NCI-H2196 (cell line): ENCODE results near the gene IRF2.

Source experiments
- DNase-seq: peaks from one replicate; lab custom pipeline; 2025; ENCODE audit not compliant: unreplicated experiment; lab: John Stamatoyannopoulos, UW

Gene IRF2

DNA sequence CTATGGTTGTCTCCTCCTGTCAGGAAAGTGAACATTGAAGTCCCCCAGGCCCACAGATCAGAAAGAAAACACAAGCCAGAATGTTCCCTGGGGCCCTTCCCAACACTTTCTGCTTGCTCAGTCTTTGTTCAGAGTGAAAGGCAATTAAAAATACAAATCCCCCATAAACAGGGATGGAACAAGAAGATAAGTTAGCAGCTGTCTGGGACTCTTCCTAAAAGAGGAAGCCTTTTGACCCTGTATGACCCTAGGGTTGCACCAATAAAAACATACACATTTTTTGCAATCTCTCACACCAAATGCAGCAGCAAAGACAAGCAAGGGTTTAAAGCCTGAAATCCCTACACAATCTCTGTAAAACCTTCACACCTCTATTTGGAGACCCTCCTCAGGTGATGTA lies 22.6 kb downstream of the IRF2 start:
- DNase-seq: no peak

DNA sequence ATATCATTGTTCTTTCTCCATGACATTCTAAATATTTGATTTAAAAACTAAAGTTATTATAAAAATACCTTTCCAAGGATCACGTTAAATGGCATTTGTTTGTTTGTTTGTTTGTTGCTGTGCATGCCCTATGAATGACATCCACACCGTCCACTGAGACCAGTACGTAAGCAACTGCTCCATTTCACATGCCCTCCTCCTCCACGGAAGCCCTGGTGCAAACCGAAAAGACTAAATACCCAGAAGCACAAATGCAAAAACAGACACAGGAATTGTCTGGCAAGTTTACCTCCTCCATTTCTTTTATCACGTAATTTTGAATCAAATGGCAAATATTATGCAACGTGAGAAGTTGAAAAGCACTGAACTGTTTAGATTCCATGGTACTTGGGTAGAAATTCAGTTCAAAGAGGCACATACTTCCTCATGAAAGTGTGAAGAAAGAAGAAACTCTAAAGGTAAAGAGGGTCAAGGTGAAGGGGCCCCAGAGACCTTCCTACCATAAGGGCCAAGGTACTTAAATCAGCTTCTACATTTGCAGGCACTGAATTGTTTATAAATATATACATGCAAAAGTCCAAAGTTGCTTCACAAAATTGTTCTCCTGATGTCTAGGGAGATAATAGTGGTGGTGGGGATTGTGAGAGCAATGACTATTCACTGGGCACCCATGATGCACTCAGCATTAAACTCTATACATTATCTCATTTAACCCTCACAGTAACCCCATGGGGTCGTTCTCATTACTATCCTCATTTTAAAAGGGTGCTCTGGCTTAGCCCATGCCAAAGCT lies 23.4 kb downstream of the IRF2 start:
- no peak for DNase-seq

DNA sequence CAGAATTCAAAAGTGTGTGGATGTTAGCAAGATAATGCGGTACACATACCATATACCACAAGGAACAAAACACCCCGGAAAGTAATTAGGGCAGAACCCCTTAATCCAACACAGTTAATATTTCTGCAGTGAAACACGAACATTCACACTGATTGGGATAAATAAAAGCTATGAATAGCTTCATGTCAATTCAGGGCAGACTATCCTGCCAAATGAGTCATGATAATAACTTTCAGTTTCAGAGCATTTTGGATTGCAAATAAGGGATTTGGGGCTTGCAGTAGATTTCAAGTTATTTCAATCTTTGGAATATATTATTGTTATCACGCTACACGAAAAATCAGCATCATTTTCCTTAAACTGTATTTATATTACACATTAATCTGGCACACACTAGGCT lies 24.3 kb downstream of the IRF2 start:
- DNase-seq: no peak

DNA sequence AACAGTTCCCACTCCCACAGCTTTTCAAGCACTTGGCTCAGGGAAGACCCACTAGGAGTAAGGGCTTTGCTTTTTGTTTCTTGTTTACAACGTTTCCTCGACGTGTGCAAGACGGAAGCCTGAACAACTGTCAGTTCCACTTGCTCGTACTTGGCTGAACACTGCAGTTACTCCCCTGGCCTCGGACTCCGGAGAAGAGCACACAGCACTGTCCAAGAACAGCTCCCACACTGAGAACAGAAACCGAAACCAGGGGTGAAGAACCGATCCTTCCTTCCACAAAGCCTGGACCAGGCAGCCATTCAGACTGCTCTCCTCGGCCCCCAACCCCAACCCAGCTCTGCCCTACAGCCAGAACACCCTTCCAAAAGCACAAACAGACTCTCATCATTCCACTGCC lies 25.5 kb downstream of the IRF2 start:
- no peak for DNase-seq

DNA sequence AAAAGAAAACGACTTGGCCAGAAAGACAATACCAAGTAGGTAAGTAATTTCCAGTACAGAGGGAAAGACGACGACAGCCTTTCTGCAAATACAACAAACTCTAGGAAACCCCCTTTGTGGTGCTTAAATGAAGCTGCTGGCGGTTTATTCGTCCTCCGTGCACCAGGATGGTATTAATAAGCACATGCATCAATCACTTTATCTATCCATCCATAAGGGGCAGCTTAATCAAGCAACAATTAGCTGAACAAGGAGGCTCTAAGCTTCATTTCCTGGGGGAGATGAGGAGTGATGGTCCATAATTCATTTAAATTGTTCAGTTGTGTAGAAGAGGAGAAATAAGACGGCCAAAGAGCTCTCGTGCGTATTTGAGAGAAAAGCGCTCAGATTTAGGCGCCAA lies 26.2 kb downstream of the IRF2 start:
- DNase-seq: no peak

DNA sequence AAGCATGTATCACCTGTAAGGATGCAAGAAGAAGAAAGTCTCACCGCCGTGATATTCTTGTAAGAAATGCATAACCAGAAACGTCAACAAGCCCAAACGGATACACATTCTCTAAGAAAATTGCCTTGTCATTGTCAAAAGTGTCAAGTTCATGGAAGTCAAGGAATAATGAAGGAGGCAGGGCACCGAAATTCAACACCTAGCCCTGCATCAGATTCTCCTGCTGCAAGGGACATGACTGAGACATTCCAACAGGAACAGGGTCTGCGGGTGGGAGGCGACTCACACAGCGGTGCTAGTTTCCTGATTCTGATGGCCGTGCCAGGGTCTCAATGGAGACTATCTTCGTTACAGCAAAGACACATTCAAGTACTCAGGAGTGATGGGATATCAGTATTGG lies 26.7 kb downstream of the IRF2 start:
- no peak for DNase-seq

DNA sequence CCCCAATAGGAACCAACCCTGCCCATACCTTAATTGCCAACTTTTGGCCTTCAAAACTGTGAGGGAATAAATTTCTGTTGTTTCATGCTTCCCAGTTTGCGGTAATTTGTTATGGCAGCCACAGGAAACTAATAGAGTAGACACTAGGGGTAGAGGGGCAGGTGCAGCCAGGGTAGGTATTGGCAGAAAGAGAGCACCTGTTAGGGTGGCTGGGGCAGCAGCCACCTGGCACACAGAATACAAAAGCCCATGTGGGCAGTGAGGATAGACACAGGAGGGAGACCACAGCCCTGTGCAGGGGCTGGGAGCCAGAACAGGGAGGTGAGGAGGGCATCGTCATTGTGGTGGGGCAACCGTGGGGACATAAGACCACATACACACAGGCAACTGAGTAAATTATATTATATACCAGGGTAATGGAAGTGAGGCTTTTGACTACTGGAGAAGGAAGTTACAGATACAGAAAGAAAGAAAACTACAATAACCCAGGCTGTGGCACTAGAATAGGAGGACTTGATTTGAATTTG lies 28.2 kb downstream of the IRF2 start:
- DNase-seq: no peak

DNA sequence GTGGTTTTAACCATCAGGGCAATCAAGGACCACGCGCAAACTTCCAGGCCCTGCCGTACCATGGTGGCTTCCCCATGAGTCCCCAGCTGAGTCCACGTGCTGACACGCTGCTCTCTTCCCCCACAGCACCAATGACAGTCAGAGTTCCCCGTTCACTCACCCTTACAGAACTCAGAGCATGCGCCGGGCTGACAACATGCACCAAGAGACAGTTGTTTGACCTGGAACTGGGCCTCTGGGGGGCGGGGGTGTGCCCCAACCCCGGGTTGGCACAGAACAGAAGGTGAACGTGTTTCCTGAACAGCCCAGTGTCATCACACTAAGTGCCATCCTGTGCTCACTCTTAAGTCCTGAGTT lies 29.4 kb downstream of the IRF2 start:
- DNase-seq: no peak

DNA sequence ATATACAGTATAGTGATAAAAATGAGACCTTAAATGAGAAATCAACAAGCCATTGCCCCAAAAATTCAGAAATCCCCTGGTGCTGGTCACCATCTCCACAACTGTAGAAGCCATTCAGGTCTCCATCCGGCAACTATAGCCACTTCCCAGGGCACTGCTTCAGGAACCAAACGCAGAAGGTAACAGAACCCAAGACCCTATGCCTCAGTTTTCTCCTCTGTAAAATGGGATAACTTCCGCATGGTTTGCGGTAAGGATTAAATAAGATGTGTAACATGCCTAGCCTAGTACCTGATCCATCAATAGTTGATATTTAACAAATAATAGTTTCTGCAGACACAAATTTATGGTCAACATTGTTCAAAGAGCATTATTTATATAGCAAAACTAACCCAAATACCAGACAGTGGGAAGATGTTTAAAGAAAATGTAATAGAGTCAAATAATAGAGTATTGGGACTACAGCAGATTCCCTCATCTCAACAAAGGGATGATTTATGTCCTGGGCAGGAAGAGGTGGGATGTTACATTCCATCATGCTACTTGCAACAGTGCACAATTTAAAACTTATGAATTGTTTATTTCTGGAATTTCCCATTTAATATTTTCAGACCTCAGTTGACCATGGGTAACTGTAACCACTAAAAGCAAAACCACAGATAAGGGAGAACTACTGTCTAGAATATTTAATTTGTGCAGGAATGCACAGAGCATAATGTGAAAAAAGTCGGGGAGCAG lies 30.0 kb downstream of the IRF2 start:
- DNase-seq: no peak

DNA sequence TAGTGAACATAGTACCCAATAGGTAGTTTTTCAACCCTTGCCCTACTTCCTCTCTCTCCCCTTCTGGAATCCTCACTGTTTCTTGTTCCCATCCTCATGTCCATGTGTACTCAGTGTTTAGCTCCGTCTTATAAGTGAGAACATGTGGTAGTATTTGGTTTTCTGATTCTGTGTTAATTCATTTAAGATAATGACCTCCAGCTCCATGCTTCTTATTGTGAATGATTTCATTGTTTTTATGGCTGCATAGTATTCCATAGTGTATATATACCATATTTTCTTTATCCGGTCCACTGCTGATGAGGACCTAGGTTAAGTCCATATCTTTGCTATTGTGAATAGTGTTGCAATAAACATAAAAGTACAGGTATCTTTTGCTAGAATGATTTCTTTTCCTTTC lies 31.0 kb downstream of the IRF2 start:
- no peak for DNase-seq

DNA sequence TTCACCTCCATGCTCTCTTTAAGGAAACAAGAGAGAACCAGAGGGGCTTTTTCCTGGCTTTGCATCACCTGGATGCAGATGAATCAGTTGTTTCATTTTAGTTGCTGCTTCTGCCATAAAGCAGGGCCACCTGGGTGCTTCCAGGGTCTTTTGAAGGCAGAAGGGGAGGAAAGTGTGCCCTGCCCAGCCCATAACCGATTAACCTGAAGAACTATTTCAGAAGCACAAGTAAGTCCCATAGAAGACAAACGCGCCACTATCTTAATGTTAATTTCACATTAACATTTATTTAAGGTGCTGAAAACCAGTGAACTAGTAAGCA lies 32.1 kb downstream of the IRF2 start:
- no peak for DNase-seq

DNA sequence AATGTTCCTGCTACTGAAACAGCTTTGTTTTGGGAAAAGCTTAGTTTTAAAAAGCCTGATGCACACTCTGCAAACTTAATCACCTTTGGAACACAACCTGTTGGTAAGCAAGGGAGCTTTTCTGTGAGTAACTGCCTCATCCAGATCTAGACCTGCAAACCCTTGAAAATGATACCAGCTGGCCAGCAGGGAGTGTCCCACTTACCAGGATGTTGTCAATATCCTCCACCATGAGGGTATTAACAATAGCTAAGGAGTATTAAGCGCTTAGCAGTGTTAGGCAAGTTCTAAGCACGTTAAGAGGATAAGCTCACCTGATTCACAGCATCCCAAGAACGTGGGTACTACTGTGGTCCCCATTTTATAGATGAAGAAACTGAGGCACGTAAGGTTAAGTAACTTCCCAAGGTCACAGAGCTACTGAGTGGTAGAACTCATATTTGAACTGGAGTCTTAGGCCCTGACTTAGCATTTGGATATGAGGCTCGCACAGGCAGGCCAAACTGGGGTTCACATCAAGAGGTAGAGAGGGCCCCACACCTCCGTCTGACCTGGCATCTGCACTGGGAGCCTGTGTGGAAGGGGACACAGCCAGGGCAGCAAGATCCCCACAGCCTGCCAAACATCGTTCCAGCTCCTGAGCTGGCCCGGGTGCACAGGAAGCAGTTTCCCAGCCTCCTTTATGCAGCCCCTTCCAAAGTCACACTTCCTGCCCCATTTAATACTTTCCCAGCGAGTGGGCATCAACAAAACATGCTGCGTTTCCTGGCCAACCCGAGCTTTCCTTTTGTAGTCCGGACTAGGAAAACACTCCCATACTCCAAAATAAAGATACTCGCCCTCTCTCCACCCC lies 32.7 kb downstream of the IRF2 start:
- DNase-seq: no peak

DNA sequence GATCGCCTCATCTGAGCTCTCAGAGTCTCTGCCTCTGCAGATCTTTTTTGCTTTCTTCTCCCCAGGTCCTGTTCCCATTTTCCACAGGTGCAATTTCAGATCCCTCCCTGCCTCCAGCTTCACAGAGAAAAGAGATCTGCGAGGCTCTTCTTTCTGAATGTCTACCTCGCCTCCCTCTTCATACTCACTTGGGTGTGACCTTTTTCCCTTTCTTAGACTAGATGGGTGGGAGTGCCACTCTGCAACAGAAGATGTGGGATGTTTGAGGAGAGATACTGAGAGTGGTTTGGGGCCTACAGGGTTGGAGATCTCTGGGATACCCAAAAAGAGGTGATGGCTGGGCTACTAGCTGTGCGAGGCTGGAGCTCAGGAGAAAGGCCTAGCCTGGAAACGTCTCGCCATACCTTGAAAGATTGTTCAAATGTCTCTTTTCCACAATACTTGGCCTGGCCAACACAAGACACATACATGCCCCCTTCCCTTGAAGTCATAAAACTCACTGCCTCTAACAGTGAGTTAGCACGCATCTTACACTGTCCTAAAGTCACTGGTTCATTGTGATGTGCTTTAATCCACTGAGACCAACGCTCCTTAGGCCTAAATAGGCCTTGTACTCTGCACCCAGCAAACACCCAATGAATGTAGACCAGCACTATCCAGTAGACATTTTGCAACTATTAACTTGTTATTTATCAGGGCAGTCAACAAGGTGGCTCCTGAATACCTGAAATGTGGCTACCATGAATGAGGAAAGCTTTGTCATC lies 33.6 kb downstream of the IRF2 start:
- DNase-seq: no peak

DNA sequence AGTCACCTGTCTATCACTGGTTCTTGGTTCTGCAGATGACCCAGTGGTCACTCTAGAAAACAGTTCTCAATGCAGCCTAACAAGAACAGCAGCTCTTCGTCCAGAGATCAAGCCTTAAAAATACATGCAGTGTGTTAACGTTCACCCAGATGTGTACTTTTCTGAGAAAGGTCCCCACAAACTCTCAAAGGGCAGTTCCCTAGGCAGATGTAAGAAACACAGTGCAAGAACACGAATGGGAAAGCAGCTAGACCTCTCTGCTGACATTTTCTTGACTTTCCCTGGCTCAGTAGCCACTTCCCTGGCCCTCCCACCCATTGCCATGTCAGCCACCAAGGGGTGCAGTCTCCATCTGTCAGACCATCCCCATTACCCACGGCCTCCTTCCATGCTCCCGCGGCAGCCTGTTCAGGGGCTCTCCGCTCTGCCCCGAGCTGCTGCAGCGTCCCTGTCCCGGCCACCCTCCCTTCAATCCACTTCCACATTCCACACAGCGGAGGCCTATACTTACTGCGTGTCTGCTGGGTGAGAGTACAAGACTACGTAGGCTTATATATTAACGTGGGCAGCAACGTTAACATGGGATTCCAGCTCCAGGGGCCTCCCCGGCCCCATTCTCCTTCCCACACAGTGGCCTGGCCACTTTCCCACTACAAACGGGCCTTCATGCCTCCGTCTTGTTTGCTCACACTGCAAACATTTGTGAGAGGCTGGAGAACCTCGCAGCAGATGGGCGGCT lies 34.3 kb downstream of the IRF2 start:
- no peak for DNase-seq

DNA sequence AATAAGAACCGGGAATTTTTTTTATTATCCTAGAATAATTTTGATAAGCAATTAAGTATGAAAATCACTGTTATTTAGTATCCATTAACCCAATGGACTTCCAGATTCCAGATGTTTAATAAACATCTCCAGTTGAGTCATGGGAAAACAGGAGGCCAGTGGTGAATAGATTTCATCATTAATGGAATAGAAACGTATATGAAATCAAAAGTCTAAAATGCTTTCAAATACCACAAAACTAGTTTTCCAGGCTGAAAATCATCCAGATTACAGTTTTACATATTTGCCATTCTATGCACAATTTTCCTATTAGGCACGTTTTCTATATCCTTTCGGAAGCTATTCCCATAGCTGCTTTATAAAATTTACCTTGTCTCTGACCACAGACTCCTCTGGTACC lies 35.0 kb downstream of the IRF2 start:
- no peak for DNase-seq

DNA sequence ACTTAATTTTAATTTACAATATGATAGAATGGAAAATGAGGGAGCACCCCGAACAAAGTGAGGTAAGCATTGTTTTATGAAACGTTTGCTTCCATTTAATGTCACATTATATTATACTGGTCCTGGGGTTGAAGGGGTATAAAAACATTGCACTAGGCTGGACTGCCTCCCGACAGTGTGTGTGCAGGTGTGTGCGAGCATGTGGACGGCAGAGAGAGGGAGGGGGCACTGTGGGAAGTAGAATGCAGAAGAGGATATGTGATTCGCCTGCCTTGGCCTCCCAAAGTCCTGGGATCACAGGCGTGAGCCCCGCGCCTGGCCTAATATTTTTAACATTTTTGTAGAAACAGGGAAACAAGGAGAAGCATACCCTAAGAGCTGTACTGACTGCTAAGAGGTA lies 36.0 kb downstream of the IRF2 start:
- no peak for DNase-seq

DNA sequence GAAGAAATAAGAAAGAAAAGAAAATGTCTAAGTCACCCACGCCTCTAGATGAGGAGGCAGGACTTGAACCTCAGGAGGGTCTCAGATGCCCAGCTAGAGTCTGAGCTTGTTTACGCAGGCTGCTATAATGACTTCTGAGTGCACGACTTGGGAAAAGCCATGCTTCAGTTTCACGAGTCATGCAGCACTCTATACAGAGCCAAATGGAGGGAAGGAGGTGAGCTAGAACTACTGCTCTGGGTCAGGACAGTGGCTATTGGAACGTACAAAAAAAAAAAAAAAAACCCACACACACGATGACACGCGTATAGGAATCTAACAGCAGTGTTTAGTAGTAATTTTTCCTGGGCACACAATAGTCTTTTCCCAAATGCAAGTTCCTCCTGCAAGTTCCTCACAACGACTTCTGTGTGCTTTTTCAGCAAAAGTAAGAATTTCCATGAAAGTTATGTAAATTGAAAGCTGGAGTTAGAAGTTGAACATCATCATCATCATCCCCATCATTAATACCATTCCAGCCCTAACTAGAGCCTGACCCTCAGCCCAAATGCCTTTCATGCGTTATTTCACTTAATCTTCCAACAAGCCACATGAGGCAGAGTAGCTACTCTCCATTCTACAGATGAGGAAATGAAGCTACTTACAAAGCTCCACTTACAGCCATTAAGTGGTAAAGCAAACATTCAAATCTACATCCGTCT lies 36.6 kb downstream of the IRF2 start:
- peak; percentile 16 for DNase-seq

DNA sequence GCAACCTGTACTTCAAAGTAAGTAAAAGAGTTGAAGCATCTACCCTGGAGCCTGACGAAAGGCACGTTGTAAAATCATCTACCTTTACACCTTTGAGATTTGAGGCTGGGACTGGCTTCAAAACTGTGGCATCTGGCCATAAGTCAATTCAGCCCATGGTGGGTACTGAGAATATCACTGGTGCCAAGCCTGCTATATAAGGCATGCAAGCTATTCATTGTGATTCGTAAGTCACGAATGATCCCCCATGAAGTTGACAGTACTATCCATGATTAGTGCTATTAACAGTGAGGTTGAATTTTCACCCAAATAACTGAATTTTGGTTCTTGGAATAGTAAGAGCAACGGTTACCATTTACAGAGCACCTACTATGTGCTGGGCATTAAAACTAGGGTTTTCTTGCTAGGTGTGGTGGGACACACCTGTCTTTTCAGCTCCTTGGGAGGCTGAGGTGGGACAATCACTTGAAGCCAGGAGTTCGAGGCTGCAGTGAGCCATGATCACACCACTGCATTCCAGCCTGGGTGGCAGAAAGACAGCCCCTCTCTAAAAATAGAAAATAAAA lies 39.8 kb downstream of the IRF2 start:
- DNase-seq: no peak

DNA sequence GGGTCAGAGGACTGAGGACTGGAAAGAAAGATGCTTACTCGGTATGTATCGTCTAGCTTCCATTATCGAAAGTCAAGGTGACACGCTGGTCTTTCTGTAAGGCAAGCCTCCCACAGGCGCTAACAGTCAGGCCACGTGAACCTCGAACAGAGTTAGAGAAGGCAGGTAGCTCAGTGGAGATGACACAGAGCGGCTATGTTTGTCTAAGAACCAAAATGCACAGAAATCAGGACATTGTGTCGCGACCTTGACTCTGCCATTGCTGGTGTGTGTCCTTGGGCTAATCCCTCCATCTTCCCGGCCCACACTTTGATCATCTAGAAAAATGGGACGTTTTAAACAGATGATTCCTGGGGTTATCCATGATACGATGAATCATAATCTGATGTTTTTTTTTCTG lies 40.3 kb downstream of the IRF2 start:
- DNase-seq: no peak
